GM21528 (cell line): Measurements from ENCODE around the gene FBXL2.
"Not testable (repeated sequence)": the region's sequence is repeated elsewhere in the genome, so short reads cannot be mapped to it uniquely, and the experiment has no call there.

ENCODE experiments used
- ATAC-seq: cut with Tn5 transposase; IDR thresholded peaks from one replicate; pipeline ENCODE4 v1.9.1; 2021; ENCODE audit warnings: mild to moderate bottlenecking, moderate library complexity; ENCODE audit not compliant: unreplicated experiment, low FRiP score

Gene FBXL2

GRCh38 chr3:33424606-33425452 is 147.6 kb downstream of the FBXL2 start:
- no peak for ATAC-seq

- ATAC-seq: no peak
Observed at GRCh38 chr3:33425453-33425852, 148.2 kb downstream of the FBXL2 start.

- ATAC-seq: no peak
Observed at GRCh38 chr3:33426068-33426467, 148.8 kb downstream of the FBXL2 start.

GRCh38 chr3:33426630-33427317 is 149.5 kb downstream of the FBXL2 start:
- no peak for ATAC-seq

GRCh38 chr3:33428734-33429133 is 151.5 kb downstream of the FBXL2 start:
- ATAC-seq: no peak

GRCh38 chr3:33429306-33429705 is 152.1 kb downstream of the FBXL2 start:
- ATAC-seq: not testable (repeated sequence)

- no peak for ATAC-seq
Observed at GRCh38 chr3:33430061-33430460, 152.8 kb downstream of the FBXL2 start.

GRCh38 chr3:33430571-33430970 is 153.3 kb downstream of the FBXL2 start:
- ATAC-seq: no peak

GRCh38 chr3:33433843-33434242 is 156.6 kb downstream of the FBXL2 start:
- no peak for ATAC-seq
